GM12801 (cell line): ENCODE data around the gene GALNS.

Experiments
- CTCF ChIP-seq: IDR thresholded peaks from one replicate; pipeline ENCODE4 v1.5.1; 2011; ENCODE audit warnings: control low read depth; ENCODE audit not compliant: insufficient read length; ENCODE audit errors: extremely low read depth

Gene GALNS

GRCh38 chr16:88886845-88887521 lies 30.2 kb upstream of the GALNS start:
- no peak for TF ChIP-seq CTCF

- no peak for TF ChIP-seq CTCF
These were observed 29.7 kb upstream of the GALNS start for GRCh38 chr16:88886420-88886844.

- no peak for TF ChIP-seq CTCF
These were observed 29.0 kb upstream of the GALNS start for GRCh38 chr16:88885693-88886280.

- TF ChIP-seq CTCF: no peak
These were observed 28.0 kb upstream of the GALNS start for GRCh38 chr16:88884569-88885271.

- TF ChIP-seq CTCF: no peak
These were observed 27.2 kb upstream of the GALNS start for GRCh38 chr16:88883946-88884345.

GRCh38 chr16:88883117-88883895 lies 26.6 kb upstream of the GALNS start:
- TF ChIP-seq CTCF: no peak
